Suppressor macrophage (primary cell): ENCODE results near the gene MAGEB6B.
"Not testable (repeated sequence)": the region's sequence is repeated elsewhere in the genome, so short reads cannot be mapped to it uniquely, and the experiment has no call there.

Experiments used
- DNase-seq, 4 experiments: peaks; one replicate each; pipeline ENCODE4 v3.0.0-alpha.2; 2020 to 2022
- total RNA-seq, 17 experiments: gene quantifications; one replicate each; lab custom pipeline; 2026; ENCODE audit warnings: mixed read lengths in 6 of 17, inconsistent platforms in 3 of 17; lab: John Stamatoyannopoulos, UW

The MAGEB6B gene, protein sequence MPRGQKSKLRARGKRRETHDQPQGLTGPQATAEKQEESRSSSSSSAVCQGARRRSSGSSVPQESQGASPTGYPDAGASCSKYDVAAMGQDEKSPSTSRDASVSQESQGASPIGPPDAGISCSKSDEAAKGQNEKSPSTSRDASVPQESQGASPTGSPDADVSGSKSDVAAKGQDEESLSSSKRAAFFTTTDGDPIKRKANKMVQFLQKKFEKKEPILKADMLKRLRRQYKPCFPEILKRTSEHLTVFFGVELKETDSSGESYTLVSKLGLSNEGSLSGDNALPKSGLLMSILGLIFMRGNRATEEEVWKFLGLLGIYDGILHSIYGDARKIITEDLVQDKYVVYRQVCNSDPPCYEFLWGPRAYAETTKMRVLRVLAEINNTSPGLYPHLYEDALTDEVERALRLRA
- 0 to 0.99 (median 0) reads per million in 17 experiments for total RNA-seq

DNA sequence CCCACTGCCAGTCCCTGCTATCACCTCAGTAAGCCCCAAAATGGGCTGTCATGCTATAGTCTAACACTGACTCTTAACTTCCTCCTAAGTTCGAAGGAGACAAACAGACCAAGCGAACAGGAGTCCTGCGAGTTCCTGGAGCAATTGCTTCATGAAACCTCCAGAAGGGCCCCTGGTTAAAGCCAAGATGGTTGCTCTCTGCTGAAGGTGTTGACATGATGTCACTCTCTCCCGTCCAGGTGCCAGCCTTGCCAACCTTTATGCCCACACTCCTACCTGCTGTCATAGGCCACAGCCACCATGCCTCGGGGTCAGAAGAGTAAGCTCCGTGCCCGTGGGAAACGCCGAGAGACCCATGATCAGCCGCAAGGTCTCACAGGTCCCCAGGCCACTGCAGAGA lies at the start of gene MAGEB6B:
TSS of gene MAGEB6B (plus strand) at position 301 of the 400 bp plus-strand sequence. CDS start at position 301, 0 bp downstream.
- DNase-seq, result no peak

DNA sequence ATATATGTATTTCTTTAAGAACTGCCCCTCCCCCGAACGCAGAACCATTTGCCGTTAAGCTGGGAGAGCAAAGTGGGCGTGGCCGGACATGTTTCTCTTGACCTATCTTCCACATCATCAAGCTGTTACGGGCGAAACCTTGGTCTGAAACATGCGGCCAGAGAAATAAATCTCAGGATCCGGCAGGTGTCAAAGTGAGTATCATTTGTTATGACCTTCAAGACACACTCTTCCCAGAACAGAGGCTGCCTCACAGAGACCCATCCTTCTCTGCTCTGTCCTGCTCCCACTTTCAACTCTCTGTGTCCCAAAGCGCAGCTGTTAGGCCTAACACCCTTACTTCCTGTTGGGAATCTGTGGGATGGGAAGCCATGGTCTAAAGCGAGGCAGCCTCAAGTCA lies 22.1 kb upstream of the MAGEB6B start, which contains the start of gene MAGEB18:
TSS of gene MAGEB18 (plus strand) at position 70 of the 400 bp plus-strand sequence. CDS start 643 bp downstream, outside the sequence.
- DNase-seq, result no peak

DNA sequence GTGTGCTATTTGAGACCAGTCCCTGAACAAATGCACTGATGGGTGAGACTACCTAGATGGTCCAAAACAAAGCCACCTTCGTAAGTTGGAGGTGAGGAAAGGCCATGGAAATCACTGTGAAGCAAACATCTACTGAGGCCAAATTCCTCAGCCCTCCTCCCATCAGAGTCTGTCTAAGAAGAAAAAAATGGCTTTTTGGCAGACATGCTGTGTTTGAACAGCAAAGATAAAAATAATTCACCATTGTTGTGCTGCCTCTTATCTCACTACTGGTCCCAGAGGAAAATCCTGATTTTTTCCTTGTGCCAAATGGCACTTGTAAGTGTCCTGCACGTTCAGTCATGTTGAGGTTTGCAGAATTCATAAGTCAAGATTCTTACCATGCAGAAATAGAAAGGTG lies 14.4 kb upstream of the MAGEB6B start:
- no peak for DNase-seq

DNA sequence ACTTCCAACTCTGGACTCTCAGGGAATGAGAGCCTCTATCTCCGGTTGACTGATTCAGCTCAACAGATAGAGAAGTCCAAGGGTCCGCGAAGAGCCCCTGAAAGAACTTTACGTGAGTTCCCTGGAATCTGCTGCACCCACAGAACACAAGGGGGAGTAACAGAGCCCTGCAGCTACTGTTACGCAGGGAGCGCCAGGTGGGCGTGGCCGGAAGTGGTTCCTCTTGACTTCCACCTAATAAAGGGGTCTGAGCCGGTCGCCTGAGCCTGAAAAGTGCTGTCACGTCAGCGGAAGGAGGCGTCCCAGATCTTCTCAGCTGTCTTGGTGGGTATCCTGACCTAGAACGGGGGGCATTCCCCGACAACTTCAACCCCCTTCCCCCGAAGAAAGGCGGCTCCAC lies 31.8 kb downstream of the MAGEB6B start, which contains the start of gene MAGEB6:
TSS of gene MAGEB6 (plus strand) at position 237 of the 400 bp plus-strand sequence. CDS start 1,407 bp downstream, outside the sequence.
- no peak for DNase-seq

DNA sequence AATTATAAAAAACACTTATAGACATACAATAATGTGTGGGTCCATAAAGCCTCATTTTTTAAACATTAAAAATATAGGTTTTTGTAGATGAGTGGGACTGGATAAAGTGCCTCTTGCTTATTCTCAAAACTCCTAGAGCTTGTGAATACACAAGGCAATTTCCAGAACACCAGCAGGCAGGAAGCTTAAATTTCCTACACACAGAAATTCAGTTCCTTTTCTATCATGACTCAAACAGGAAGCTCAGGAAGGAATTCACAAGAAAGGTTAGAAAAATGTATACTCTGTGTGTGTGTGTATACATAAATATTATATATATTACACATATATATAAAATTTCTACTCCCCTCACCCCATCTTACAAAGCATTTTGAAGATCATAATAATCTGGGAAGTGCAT lies 43.2 kb downstream of the MAGEB6B start:
- DNase-seq, result no peak

DNA sequence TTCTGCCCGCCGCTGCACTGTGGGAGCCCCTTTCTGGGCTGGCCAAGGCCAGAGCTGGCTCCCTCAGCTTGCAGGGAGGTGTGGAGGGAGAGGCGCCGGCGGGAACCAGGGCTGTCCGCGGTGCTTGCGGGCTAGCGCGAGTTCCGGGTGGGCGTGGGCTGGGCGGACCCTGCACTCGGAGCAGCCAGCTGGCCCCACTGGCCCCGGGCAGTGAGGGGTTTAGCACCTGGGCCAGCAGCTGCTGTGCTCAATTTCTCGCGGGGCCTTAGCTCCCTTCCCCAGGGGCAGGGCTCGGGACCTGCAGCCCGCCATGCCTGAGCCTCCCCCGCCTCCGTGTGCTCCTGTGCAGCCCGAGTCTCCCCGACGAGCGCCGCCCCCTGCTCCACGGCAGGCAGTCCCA lies 44.3 kb downstream of the MAGEB6B start:
- DNase-seq, result not testable (repeated sequence)

DNA sequence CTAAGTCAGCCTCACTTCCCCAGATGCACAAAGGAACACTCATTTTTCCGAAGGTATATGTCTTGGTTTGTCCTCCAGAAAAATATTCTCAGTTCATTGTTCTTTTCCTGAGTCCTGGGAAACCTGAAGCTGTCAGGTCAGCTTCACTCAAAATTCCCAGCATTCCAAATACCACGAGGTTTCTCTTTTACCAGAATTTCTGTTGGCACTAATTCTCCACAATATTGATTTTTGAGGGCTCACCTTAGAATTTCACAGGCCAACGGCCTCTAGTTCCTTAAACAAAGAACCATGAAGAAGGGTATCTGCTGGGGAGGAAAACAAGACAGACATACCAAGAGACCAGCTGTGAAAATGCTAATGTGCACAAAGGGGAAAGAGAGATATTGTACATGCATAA lies 47.6 kb downstream of the MAGEB6B start:
- no peak for DNase-seq
